GM10847 (cell line): Measurements from ENCODE around the gene DBNL.

Experiments used
- POLR2A ChIP-seq: IDR thresholded peaks from 2 replicates; pipeline ENCODE4 v1.6.1; 2011; ENCODE audit not compliant: insufficient read length; ENCODE audit errors: extremely low read depth

DBNL gene

GRCh38 chr7:44076101-44076895 lies 31.8 kb downstream of the DBNL start:
- TF ChIP-seq POLR2A = no peak

- TF ChIP-seq POLR2A = no peak
Observed at GRCh38 chr7:44077061-44077460, 32.6 kb downstream of the DBNL start.

- no peak for TF ChIP-seq POLR2A
Observed at GRCh38 chr7:44077681-44078091, 33.2 kb downstream of the DBNL start.

- no peak for TF ChIP-seq POLR2A
Observed at GRCh38 chr7:44078521-44078920, 34.0 kb downstream of the DBNL start.

- TF ChIP-seq POLR2A = no peak
Observed at GRCh38 chr7:44079331-44080021, 35.0 kb downstream of the DBNL start.

GRCh38 chr7:44080118-44080517 lies 35.6 kb downstream of the DBNL start:
- TF ChIP-seq POLR2A = no peak

GRCh38 chr7:44080686-44081265 lies 36.3 kb downstream of the DBNL start:
- no peak for TF ChIP-seq POLR2A

- no peak for TF ChIP-seq POLR2A
Observed at GRCh38 chr7:44081266-44081748, 36.8 kb downstream of the DBNL start.

GRCh38 chr7:44082541-44083207 lies 38.2 kb downstream of the DBNL start:
- TF ChIP-seq POLR2A = peak; percentile 55

GRCh38 chr7:44083796-44084195 lies 39.3 kb downstream of the DBNL start:
- TF ChIP-seq POLR2A = no peak

- TF ChIP-seq POLR2A = no peak
Observed at GRCh38 chr7:44084701-44085100, 40.2 kb downstream of the DBNL start.

GRCh38 chr7:44085546-44085945 lies 41.0 kb downstream of the DBNL start:
- no peak for TF ChIP-seq POLR2A

GRCh38 chr7:44086627-44087026 lies 42.1 kb downstream of the DBNL start:
- TF ChIP-seq POLR2A = no peak

GRCh38 chr7:44087911-44088838 lies 43.7 kb downstream of the DBNL start:
- no peak for TF ChIP-seq POLR2A
